IPS-15b (cell line): ENCODE results near the gene ULBP1.
"Not testable (repeated sequence)": the region's sequence is repeated elsewhere in the genome, so short reads cannot be mapped to it uniquely, and the experiment has no call there.

Experiments
- H3K27me3 ChIP-seq: one replicate; pipeline ENCODE4 v1.6.1; 2013; ENCODE audit warnings: low read length; ENCODE audit not compliant: control insufficient read depth, insufficient read depth
- H3K36me3 ChIP-seq: one replicate; pipeline ENCODE4 v1.6.1; 2013; ENCODE audit warnings: low read length; ENCODE audit not compliant: control insufficient read depth, insufficient read depth
- H3K4me1 ChIP-seq: one replicate; pipeline ENCODE4 v1.6.1; 2013; ENCODE audit warnings: mild to moderate bottlenecking, low read length; ENCODE audit not compliant: control insufficient read depth, insufficient read depth
- H3K4me3 ChIP-seq: one replicate; pipeline ENCODE4 v1.5.1; 2013; ENCODE audit warnings: low read depth, low read length
- H3K9ac ChIP-seq: one replicate; pipeline ENCODE4 v1.6.1; 2013; ENCODE audit warnings: low read depth, mild to moderate bottlenecking, low read length
- H3K9me3 ChIP-seq: one replicate; pipeline ENCODE4 v1.6.1; 2013; ENCODE audit warnings: mild to moderate bottlenecking, low read length; ENCODE audit not compliant: control insufficient read depth, insufficient read depth

Gene ULBP1

DNA sequence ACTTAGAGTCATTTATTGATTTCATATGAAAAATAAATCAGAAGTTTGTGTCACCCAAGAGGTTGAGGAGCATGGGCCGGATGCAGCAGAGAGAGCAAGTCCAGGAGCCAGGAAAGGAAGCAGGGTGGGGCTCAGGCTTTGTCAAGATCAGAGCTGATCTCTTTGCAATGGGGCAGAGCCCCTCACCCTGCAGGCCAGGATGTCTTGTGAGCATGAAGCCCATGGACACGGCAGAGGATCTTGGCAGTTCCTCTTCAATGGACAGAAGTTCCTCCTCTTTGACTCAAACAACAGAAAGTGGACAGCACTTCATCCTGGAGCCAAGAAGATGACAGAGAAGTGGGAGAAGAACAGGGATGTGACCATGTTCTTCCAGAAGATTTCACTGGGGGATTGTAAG lies 5.2 kb downstream of the ULBP1 start:
- not testable (repeated sequence) for H3K4me1 ChIP-seq, H3K9me3 ChIP-seq, H3K4me3 ChIP-seq, H3K36me3 ChIP-seq, H3K9ac ChIP-seq
- peaks cover 96% of the 10 kb centered on the region for H3K27me3 ChIP-seq

DNA sequence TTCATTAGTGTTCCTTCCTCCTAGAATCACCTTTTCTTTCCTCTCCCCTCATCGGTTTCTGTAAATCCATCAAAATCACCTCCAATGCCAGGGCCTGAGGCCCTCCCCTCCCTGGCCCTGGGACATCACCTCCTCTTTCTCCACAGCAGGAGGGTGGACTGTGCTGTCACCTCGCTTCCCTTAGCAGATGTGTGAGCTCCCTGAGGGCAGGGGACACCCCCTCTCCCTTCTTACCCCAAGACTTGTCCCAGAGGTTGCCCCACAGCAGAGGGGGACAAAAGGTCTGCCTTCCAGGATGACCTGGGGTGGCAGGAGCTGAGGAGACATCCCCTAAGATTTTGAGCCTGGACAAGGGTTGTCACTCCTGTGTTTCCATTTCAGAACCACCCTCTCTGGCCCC lies 5.9 kb downstream of the ULBP1 start:
- no peak overlapping the region for H3K4me3 ChIP-seq
- H3K27me3 ChIP-seq = peaks cover 96% of the 10 kb centered on the region
- H3K9ac ChIP-seq = no peak overlapping the region
- no peaks in the 10 kb centered on the region for H3K9me3 ChIP-seq
- H3K4me1 ChIP-seq = no peaks in the 10 kb centered on the region
- H3K36me3 ChIP-seq = no peaks in the 10 kb centered on the region

DNA sequence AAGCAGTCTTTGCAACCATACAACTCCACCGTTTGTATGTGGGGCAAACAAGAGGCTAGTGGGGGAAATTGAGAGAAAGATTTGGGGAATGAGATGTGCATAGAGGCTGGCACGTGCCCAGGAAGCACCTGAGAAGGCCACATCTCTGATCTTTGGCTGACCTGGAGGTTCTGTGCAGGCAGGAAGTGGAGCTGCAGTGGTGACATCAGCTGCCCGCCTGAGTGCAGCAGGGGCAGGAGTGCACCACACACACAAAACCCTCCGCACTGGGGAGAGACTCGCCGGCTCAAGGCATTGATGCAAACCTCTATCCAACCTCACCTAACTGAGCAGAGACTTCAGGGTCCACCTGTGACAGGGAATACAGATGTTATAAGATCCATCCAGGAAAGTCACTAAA lies 10.7 kb downstream of the ULBP1 start:
- H3K4me1 ChIP-seq, H3K4me3 ChIP-seq, H3K9me3 ChIP-seq, H3K9ac ChIP-seq, H3K36me3 ChIP-seq: not testable (repeated sequence)
- H3K27me3 ChIP-seq = peaks cover 96% of the 10 kb centered on the region

DNA sequence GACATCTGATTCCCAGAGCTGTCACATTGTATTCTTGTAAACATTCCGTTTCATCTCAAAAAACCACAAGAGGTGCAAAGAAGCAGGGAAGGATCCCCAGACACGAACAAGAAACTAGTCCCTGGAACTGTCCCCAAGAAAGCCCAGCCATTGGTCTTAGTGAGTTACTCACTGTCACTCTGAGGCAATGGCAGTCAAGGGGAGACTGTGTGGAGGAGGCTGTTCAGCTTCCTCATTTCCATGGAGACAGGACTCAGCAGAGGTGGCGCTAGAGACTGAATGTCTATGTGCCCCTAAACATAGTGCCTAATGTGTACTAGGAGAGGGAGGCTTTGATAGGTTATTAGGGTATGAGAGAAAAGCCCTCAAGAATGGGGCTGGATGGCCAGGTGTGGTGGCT lies 11.1 kb downstream of the ULBP1 start:
- H3K27me3 ChIP-seq = peaks cover 96% of the 10 kb centered on the region
- no peak overlapping the region for H3K4me3 ChIP-seq
- H3K9ac ChIP-seq = no peak overlapping the region
- H3K9me3 ChIP-seq = no peaks in the 10 kb centered on the region
- no peaks in the 10 kb centered on the region for H3K4me1 ChIP-seq
- no peaks in the 10 kb centered on the region for H3K36me3 ChIP-seq

DNA sequence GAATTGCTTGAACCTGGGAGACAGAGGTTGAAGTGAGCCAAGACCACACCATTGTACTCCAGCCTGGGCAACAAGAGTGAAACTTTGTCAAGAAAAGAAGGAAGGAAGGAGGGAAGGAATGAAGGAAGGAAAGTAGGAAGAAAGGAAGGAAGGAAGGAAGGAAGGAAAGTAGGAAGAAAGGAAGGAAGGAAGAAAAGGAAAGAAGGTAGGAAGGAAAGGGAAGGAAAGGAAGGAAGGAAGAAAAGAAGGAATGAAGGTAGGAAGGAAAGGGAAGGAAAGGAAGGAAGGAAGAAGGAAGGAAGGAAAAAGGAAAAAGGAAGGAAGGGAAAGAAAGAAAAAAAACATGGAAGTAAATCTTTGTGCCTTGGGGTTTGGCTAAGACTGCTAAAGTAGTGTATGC lies 11.7 kb downstream of the ULBP1 start:
- Histone ChIP-seq H3K9me3 (no peaks in the 10 kb centered on the region), H3K9ac (no peak overlapping the region), H3K36me3 (no peaks in the 10 kb centered on the region), H3K4me1 (no peaks in the 10 kb centered on the region), H3K4me3 (no peak overlapping the region), H3K27me3 (peaks cover 91% of the 10 kb centered on the region)

DNA sequence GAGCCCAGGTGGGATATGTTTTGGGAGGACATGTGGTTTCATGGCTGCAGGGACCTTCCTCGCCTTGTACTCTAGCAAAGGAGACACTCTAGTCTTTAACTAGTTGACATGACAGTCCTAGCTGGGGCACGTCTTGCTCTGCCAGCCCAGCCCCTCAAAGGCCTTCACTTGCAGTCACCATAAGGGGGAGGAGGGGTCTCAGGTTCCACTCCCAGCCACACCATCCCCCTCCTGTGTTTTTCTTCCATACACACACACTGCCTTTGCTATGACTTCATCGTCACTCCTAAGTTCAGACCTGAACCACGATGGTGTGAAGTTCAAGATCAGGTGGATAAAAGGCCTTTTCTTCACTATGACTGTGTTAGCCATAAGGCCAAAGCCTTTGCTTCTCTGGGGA lies 13.5 kb downstream of the ULBP1 start:
- H3K9me3 ChIP-seq = no peaks in the 10 kb centered on the region
- no peaks in the 10 kb centered on the region for H3K4me1 ChIP-seq
- no peak overlapping the region for H3K9ac ChIP-seq
- H3K4me3 ChIP-seq = no peak overlapping the region
- no peaks in the 10 kb centered on the region for H3K36me3 ChIP-seq
- H3K27me3 ChIP-seq = peaks cover 89% of the 10 kb centered on the region

DNA sequence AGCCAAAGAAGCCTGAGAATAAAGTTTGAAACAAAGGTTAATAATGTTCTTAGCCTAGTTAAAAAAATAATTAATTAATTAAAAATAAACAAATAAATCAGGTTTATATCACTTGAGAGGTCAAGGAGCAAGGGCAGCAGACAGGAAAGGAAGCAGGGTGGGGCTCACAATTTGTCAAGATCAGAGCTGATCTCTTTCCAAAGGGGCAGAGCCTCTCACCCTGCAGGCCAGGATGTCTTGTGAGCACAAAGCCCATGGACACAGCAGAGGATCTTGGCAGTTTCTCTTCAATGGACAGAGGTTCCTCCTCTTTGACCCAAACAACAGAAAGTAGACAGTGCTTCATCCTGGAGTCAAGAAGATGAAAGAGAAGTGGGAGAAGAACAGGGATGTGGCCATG lies 14.9 kb downstream of the ULBP1 start:
- Histone ChIP-seq H3K9ac (no peak overlapping the region), H3K4me3 (no peak overlapping the region), H3K36me3 (no peaks in the 10 kb centered on the region), H3K9me3 (no peaks in the 10 kb centered on the region), H3K4me1 (no peaks in the 10 kb centered on the region), H3K27me3 (peaks cover 89% of the 10 kb centered on the region)

DNA sequence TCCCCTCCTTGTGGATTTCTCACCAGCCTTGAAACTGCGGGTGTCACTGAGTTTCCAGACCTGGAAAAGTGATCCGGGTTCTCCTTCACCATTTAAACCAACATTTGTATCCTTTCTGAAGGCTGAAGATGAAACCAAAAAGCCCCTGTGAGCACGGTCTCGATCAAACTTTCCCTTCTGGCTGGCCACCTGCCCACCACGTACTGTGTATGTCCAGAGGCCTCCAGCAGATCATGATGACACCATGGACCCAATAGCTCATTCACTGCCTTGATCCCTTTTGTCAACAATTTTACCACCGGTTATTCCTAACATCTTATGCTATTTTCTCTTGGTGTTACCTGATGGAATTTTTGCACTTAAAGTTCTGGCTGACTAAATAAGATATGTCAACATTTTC lies 15.6 kb downstream of the ULBP1 start:
- no peaks in the 10 kb centered on the region for H3K4me1 ChIP-seq
- H3K9me3 ChIP-seq = no peaks in the 10 kb centered on the region
- H3K9ac ChIP-seq = no peak overlapping the region
- no peak overlapping the region for H3K4me3 ChIP-seq
- H3K36me3 ChIP-seq = no peaks in the 10 kb centered on the region
- peaks cover 82% of the 10 kb centered on the region for H3K27me3 ChIP-seq

DNA sequence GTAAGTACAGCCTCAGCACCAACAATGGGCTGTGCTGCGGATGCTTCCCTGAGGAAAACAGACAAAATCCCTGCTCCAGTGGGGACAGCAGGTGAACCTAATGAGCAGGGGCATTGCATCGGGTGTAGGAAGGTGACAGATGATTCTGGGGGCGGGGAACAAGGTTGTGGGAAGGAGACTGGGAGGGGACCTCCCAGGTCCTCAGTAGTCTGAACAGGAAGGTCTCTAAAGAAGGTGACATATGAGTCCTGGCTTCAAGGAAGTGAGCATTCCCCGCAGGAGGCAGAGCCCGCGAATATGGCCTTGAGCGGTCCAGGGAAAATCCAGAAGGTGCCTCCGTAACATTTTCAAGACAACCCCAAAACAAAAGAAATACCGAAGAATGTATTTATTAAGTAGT lies 19.4 kb downstream of the ULBP1 start:
- H3K4me1 ChIP-seq = no peaks in the 10 kb centered on the region
- H3K9me3 ChIP-seq = no peaks in the 10 kb centered on the region
- no peaks in the 10 kb centered on the region for H3K36me3 ChIP-seq
- H3K4me3 ChIP-seq = no peak overlapping the region
- peaks cover 82% of the 10 kb centered on the region for H3K27me3 ChIP-seq
- no peak overlapping the region for H3K9ac ChIP-seq

DNA sequence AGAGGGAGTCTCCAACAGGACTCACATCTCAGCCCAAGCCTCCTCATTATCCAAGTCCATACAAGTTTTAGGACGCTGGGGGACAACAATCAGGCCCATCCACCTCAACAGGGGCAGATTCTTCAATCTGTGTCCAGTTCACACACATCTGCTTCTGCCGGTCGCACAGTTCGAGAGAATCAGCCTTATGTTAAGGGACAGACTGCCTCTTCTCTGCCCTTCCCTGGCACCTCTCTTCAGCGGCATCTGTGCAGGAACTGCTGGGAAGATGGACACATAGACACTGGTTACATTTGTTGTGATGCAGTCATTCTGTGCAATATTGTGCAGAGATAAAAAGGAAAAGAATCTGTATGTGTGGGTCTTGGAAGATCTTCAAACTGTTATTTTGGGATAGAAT lies 21.0 kb downstream of the ULBP1 start:
- Histone ChIP-seq H3K4me3 (no peak overlapping the region), H3K9ac (no peak overlapping the region), H3K9me3 (no peaks in the 10 kb centered on the region), H3K27me3 (peaks cover 82% of the 10 kb centered on the region), H3K4me1 (no peaks in the 10 kb centered on the region), H3K36me3 (no peaks in the 10 kb centered on the region)

DNA sequence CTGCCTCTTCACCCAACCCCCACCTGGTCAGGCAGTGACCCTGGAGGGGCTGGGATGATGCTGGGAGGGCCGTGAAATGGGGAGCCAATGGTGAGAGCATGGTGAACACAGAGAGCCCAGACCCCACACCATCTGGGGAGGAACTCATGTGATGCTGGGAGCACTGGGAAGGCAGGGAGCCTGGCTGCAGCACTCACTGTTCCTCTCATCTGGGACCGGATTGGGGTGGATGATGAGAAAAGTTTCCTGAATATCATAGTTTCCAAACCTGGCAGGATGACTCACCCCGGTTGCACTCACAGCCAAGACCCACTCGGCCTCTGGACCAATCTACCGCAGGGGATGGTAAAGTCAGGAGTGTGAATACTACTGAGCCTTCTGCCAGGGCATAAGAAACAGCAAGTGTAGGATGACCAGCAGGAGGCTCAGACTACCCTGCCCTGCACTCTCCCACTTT lies 21.8 kb downstream of the ULBP1 start:
- Histone ChIP-seq H3K36me3 (no peaks in the 10 kb centered on the region), H3K27me3 (peaks cover 88% of the 10 kb centered on the region), H3K4me3 (no peak overlapping the region), H3K9me3 (no peaks in the 10 kb centered on the region), H3K9ac (no peak overlapping the region), H3K4me1 (no peaks in the 10 kb centered on the region)

DNA sequence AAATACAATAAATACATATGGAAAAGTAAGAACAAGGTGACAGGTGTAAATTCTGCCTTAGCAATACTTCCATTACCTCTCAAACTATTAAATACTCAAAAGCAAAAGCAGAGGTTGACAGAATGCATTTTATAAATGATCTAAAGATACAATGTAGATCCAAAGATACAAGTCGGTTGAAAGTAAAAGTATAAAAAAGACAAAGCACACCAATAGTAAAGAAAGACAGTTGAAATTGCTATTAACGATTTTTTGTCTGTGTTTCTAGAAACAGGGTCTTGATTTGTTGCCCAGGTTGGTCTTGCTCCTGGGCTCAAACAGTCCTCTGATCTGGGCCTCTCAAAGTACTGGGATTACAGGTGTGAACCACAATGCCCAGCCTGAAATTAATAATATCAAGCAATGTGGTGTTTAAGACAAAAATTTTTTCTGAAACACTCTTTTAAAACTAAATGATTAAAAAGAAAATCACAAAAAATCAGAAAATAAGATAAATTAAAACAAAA lies 23.9 kb downstream of the ULBP1 start:
- Histone ChIP-seq H3K4me1 (peaks cover 2% of the 10 kb centered on the region), H3K27me3 (peaks cover 92% of the 10 kb centered on the region), H3K9ac (no peak overlapping the region), H3K9me3 (no peaks in the 10 kb centered on the region), H3K4me3 (no peak overlapping the region), H3K36me3 (no peaks in the 10 kb centered on the region)
